K562 (cell line): ENCODE data around the gene RNF145. TPM values are rescaled to one million over a fixed set of nuclear protein-coding genes. Genes with fewer than 3 reads are reported as not detected.

Experiments
- CTBP1 ChIP-seq: fragments of 450-650 bp; IDR thresholded peaks from 2 replicates; pipeline ENCODE4 v1.6.1; 2016; ENCODE audit warnings: borderline replicate concordance
- KLF1 ChIP-seq: fragments of 450-650 bp; IDR thresholded peaks from 2 replicates; pipeline ENCODE4 v1.6.1; 2016; ENCODE audit warnings: missing genetic modification characterization, missing compliant biosample characterization
- MEF2A ChIP-seq: IDR thresholded peaks from 2 replicates; pipeline ENCODE4 v1.6.1; 2011; ENCODE audit warnings: low read depth, mild to moderate bottlenecking, low read length, moderate library complexity; ENCODE audit not compliant: control insufficient read depth
- NEUROD1 ChIP-seq: fragments of 150-350 bp; IDR thresholded peaks from 2 replicates; pipeline ENCODE4 v1.6.1; 2014; ENCODE audit warnings: borderline replicate concordance, low read length, low read depth; ENCODE audit not compliant: partially characterized antibody
- RERE ChIP-seq: sonication (generic); formaldehyde crosslinking; IDR thresholded peaks from 2 replicates; pipeline ENCODE4 v1.8.0; 2023; ENCODE audit warnings: missing genetic modification reagents, mild to moderate bottlenecking, borderline replicate concordance
- SMC3 ChIP-seq: conservative IDR thresholded peaks from 2 replicates; pipeline ENCODE4 v1.6.1; 2011; ENCODE audit warnings: low read depth, low read length, improper control_type of control experiment; ENCODE audit not compliant: insufficient read depth
- polyA plus RNA-seq, 8 experiments: library from polyadenylated mRNA; depleted of rRNA in 4 of 8; stranded (reverse) in 5 of 8; unstranded in 3 of 8; fragments of >200 nt; fragmentation: Nextera tagmentation in 2 of 8; fragmentation: Illumina TruSeq in 1 of 8; extraction: Ambion mirVana in 2 of 8; extraction: Trizol in 1 of 8; gene quantifications; 2 replicates each; pipeline versions ENCODE4 v1.2.1 to v1.2.3, GENCODE V29; 2011 to 2014; ENCODE audit warnings: inconsistent platforms in 1 of 8, missing spikeins in 1 of 8
- total RNA-seq, 7 experiments: library from RNA; depleted of rRNA in 6 of 7; stranded (reverse); fragments of >200 nt in 6 of 7; fragmentation: Illumina TruSeq in 2 of 7; extraction: Trizol in 2 of 7; gene quantifications; 2 replicates each; pipeline versions ENCODE4 v1.2.1 to v1.2.3, GENCODE V29; 2011 to 2021; ENCODE audit warnings: low replicate concordance in 1 of 7
- TF ChIP-seq, protein P1 (sequence below), 2 experiments: fragments of 450-650 bp; formaldehyde crosslinking in 1 of 2; IDR thresholded peaks; 2 replicates each; pipeline versions ENCODE4 v1.4.0 to v1.6.1; 2014 to 2020; ENCODE audit warnings: mild to moderate bottlenecking in 2 of 2, borderline replicate concordance in 1 of 2, low read depth in 1 of 2

RNF145 gene
- total and polyA plus RNA-seq, 9 of the 15 experiments (the other 6 are each of a cell fraction or from before 2014, with no cell fraction given) = 13.6 to 40.7 (median 25.4) TPM

DNA sequence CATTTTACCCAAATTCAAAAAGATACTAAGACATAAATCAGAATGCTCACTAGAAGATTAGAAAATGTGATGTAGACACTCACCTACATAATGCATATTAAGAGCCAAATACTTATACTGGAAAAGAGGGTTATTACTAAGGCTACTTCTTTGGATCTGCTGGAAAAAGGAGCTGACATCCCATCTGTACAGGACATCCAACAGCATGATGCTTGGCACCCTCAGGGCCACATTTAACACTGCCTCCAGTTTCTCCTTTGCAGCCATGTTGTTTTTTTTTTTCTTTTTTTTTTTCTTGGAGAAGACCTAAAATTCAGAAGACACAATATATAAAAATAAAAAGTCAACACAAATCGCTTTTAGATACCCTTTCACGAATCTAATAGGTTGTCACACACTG, 6.0 kb downstream of the RNF145 start (continued):
- TF ChIP-seq SMC3 (no peak), RERE (CRISPR knock-in tag) (no peak), NEUROD1 (no peak), CTBP1 (no peak), MEF2A (no peak), KLF1 (no peak)
- TF ChIP-seq, protein P1, sequence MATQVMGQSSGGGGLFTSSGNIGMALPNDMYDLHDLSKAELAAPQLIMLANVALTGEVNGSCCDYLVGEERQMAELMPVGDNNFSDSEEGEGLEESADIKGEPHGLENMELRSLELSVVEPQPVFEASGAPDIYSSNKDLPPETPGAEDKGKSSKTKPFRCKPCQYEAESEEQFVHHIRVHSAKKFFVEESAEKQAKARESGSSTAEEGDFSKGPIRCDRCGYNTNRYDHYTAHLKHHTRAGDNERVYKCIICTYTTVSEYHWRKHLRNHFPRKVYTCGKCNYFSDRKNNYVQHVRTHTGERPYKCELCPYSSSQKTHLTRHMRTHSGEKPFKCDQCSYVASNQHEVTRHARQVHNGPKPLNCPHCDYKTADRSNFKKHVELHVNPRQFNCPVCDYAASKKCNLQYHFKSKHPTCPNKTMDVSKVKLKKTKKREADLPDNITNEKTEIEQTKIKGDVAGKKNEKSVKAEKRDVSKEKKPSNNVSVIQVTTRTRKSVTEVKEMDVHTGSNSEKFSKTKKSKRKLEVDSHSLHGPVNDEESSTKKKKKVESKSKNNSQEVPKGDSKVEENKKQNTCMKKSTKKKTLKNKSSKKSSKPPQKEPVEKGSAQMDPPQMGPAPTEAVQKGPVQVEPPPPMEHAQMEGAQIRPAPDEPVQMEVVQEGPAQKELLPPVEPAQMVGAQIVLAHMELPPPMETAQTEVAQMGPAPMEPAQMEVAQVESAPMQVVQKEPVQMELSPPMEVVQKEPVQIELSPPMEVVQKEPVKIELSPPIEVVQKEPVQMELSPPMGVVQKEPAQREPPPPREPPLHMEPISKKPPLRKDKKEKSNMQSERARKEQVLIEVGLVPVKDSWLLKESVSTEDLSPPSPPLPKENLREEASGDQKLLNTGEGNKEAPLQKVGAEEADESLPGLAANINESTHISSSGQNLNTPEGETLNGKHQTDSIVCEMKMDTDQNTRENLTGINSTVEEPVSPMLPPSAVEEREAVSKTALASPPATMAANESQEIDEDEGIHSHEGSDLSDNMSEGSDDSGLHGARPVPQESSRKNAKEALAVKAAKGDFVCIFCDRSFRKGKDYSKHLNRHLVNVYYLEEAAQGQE (IDR thresholded peaks at IDR 0.05; ENCODE audit: borderline replicate concordance) = no peak
- TF ChIP-seq, protein P1 (CRISPR knock-in tag; IDR thresholded peaks at IDR 0.05; ENCODE audit: low read depth) = no peak
